ENCODE results near the gene PSMD4.

PSMD4 gene

GRCh38 chr1:151314137-151314875 is 59.8 kb downstream of the PSMD4 start:
- peak; percentile 75 for DNase-seq
- no peak for TF ChIP-seq CTCF (IDR thresholded peaks at IDR 0.05; ENCODE audit: low read depth, low read length, missing control alignments)
- Histone ChIP-seq H3K27ac (peak overlapping the region; percentile 9), H3K36me3 (replicated peaks) (peaks cover 27% of the 10 kb centered on the region), H3K27me3 (replicated peaks) (no peaks in the 10 kb centered on the region), H3K4me3 (ENCODE audit: low read depth, low read length) (no peak overlapping the region)
- in situ Hi-C loops (cut with HindIII; ENCODE audit: low pct_ligation_motif_present, low sequenced_read_pairs): no loop called here

GRCh38 chr1:151315565-151316235 is 61.2 kb downstream of the PSMD4 start:
- peaks cover 29% of the 10 kb centered on the region for H3K36me3 ChIP-seq (replicated peaks)
- TF ChIP-seq CTCF (IDR thresholded peaks at IDR 0.05; ENCODE audit: low read depth, low read length, missing control alignments): no peak
- H3K4me3 ChIP-seq (ENCODE audit: low read depth, low read length): no peak overlapping the region
- DNase-seq: no peak
- no peaks in the 10 kb centered on the region for H3K27me3 ChIP-seq (replicated peaks)
- in situ Hi-C loops (cut with HindIII; ENCODE audit: low pct_ligation_motif_present, low sequenced_read_pairs): no loop called here
- H3K27ac ChIP-seq: no peak overlapping the region

All from brain microvascular endothelial cell (primary cell).